ENCODE measurements around the gene SLC25A29.

DNA sequence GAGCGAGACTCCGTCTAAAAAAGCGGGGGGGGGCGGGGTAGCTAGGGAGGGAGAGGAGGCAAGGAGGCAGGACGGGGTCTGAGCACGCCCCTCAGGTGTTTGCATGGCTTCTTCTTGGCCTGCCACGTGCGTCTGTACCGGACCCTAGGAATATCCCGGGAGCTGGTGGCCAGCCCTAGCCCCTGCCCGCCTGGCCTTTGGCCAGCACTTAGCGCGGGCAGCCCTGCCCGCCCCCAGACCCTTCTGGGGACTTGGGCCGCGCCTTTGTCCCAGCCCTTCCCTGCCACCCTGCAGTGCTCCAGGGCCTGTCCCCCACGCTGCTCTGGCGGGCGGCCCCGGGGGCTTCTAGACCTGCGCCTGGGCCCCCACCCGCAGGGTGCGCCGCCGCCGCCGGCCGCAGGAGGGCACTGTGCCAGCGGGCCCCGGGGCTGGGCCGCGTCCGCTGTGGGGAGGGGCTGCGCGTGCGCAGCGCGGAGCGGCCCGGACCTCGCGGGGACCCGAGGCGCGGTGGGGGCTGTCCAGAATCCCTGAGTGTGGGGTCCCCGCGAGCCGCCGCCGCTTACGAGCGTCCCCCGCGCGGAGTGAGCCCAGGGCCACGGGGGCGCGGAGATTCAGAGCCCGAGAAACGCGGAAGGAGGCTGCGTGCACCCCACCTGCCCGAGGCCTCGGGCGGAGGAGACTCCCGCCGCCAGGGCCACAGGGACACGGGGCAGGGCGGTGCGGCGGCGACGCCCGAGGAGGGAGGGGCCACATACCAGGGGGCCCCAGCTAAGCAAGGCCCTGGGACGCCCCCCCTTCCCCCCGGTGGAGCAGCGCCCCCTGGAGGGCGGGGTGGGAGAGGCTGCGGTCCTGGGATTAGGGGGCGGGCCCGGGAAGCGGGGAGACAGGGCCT is 21.0 kb downstream of the SLC25A29 start:
- no peak for TF ChIP-seq ZNF274 (IDR thresholded peaks at IDR 0.05; ENCODE audit: low read depth, low read length)
- no peak for TF ChIP-seq YY1 (IDR thresholded peaks at IDR 0.05; ENCODE audit: insufficient read depth, insufficient read length)
